IPS DF 19.7 (cell line): ENCODE measurements around the gene MAML3.

ENCODE experiments used
- DNase-seq: peaks from one replicate; pipeline ENCODE4 v3.0.0-alpha.2; 2013; ENCODE audit warnings: low read depth, low spot score

MAML3 gene

DNA sequence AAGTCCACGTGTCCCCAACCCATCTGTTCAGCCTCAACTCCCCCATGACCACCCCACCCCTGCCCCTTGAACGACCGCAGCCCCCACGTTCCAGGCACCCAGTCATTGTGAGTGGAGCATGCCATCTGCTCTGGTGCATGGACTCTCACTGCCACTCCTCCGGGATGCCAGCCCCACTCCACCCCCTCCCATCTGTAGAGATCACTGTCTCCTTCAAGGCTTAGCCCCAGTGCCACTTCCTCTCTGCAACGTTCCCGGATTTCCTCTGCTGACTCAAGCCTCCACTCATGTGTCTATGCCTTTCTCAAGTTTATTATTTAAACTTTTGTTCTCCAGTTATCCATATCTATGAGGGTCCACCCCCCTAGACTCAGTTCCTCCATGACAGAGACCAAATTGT lies 54.0 kb downstream of the MAML3 start:
- DNase-seq, result no peak

DNA sequence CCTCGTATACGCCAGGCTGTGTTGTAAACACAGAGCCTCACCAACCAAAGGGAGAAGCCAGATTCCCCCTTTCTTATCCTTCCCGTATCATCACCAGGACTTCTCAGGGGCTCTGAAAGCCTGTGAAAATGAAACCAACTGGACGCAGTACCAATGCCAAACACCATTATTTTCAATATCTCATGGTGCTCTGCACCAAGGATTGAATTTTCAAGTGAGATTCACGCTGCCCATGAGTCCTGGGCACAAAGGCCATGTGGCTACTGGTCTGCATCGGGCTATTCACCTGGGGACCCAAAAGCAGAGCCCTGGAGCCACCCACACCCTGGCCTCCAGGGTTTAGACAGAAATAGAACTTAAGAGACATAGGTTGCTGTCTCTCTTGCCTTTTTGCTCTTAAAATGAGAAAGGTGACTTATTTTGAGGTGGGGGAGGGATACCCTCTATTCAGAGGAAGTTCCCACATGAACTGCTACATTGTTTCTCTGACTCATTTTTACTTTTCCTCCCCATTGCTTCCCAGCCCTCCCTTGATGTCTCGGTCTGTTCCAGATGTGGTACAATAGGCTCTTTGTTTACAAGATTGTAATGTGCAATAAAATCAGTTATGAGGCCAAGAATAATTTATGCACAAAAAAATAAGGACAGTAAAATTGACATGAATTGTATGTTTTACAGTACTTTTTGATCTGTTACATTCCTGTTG lies 55.4 kb downstream of the MAML3 start:
- no peak for DNase-seq

DNA sequence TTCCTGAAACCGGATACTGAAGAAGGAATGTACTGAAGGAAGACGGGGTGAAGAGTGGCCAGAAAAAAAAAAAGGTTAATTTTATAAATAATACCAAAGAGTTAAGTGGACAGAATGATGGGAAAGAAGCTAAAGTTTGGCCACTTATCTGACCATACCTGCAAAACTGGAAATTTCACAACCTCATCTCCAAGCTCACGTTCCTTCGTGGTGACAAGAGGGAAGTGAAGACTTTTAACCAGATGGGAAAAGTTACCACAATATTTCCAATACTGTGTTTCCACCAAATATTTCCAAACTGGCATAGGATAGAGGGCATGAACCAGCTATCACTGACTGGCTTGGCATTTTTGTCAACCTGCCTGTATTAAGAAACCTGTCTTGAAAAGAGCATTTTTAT lies 56.4 kb downstream of the MAML3 start:
- DNase-seq, result no peak

DNA sequence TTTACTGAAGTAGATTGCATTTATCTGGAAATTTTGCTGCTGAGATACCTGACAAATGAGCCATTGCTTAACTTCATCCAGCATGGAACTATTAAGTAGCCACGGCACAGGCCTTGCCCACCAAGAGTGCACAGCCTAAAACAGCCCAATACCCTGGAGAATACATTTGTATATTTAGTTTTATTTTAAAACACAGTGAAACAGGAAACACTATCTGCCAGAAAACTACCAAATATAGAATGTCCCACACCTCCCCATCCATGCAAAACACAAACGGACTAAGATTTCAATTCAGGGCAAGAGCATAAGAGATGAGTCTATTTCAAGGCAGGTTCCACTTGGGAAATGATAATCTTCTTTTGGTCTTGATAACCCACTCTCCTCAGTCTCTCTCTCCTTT lies 57.1 kb downstream of the MAML3 start:
- no peak for DNase-seq

DNA sequence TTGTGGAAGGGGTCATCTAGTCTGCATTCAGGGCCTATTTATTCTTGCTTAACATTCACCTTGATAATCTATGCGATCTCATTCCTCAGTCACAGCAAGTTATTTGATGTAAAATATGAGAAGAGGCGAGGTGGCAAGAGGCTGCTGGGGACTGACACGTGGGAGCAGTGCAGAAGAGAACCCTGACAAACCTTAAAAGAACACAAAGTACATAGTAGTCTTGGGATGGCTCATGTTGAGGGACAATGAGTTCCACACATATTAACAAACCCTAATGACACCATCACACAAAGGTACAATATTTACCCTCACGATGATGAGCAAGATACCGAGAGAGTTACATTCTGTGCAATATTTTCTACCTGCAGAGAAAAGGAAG lies 57.5 kb downstream of the MAML3 start:
- no peak for DNase-seq

DNA sequence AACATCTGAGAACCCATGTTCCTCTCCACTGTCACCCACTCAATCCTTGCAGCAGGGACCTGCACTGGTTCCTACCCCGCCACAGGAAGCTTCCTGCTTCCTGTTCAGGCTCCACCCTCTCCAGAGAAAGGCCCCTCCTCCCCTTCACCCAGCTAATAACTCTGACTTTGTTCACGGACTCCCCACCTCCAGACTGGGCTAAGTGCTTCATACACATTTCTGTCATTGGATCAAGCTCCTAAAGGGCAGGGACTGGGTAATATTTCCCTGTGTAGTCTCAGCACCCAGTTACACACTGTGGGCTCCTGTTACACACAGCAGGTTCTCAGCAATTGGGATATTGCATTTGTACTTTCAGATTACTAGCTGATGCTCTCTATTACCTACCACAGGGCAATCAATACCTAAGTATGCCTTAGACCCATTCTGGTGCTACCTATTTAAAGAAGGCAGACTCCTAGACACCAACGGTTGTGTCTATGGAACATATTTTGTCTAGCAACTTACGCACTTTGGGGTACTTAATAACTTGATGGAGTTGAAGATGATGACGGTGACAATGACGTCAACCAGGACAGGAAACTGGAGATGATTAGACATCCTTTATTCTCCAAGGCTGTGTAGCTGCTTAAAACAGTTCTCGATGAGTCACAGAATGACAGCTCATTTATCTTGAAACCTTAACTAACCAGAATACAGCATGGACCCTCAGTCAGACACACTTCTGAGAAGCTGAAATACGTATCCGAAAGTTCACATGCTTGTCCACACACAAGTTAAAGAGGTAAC lies 58.1 kb downstream of the MAML3 start:
- no peak for DNase-seq

DNA sequence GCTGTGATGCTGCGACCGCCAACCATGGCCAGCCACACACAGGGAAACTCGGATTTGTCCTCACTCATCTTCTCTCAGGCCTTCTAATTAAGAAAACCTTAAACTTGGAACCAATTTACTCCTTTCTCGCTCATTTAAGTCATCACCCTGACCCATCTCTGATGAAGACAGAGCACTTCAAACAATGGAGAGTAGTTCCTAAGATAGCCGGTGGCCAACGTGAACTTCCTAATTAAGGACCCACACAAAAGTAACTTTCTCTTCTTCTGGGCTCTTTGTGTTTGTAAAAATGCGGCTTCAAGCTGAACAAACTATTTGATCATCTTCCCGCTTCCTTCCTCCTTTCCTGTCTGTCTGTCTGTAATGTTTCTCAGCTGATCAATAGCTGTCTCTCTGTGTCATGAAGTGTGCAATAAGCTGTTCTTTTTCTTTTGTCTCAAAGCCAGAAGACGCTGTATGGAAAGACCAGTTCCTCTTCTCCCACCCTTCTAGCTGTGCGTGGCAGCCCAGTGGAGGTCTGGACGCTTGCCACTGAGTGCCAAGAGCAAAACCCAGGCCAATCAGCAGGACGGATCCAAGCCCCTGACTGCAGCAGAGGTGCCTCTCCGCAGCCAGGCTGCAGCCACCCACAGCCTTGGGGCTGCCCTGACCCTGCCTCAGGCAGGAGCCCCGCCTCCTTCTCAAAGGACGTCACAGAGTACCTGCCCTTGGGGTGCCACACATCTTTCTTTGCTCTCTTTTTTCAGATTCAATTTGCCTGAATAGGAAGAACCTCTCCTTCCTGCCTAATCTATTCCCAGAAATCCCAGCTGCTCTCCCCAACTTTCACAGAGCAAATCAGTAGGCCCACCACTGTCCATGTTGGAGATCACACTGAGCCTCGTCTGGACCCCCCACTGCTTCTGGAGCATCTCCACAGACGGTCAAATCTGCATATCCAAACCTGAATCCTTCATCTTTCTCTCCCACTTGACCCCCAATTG lies 59.3 kb downstream of the MAML3 start:
- no peak for DNase-seq

DNA sequence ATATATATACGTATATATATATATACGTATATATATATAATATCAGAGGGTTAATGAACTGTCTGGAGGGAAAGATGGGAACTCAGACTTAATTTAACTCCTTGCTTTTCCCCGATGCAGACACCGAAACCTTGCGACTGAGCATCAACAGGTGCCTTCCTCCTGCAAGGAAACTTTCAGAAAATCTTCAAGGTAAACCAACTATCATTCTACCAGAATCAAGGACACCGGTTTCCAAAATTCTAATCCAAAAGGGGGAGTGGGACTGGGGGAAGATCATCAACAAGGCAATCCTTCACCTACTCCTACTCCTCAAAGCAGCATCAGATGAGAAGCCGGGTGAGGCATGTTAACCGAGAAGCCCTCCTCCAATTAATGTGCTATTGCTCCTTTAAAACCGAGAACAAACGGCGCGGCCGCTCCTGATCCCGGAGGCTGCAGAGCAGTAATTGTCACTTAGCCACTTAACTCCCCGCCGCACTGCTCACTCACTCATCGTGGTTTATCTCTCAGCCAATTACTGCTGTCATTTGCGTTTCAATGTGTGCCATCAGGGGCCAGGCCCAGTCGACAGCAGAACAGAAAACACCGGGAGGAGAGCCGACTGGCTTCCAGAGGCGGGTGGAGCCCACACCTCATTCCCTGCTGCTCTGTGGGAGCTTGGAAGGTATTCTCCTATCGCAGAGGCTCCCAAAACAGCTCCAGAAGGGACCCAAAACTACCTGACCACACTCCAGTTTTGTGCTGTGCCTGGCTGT lies 61.7 kb downstream of the MAML3 start:
- DNase-seq, result peak; percentile 71

DNA sequence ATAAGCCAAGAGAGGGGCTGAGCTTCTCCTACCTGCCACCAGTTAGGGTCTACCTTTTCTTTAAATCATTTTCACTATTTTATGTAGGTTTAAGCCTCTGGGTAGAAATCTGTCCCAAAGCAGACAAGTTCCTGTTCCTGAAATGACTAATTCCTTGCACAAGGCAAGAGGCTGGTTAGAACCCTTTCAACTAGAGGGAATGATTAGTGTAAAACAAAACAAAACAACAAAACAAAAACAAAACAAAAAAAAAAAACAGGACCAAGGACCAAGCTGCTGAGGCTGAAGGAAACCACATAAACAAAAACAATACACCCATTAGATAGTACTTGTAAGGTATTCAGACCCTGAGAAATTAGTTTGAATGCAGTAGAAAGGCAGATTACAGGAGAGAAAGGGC lies 62.7 kb downstream of the MAML3 start:
- DNase-seq, result no peak

DNA sequence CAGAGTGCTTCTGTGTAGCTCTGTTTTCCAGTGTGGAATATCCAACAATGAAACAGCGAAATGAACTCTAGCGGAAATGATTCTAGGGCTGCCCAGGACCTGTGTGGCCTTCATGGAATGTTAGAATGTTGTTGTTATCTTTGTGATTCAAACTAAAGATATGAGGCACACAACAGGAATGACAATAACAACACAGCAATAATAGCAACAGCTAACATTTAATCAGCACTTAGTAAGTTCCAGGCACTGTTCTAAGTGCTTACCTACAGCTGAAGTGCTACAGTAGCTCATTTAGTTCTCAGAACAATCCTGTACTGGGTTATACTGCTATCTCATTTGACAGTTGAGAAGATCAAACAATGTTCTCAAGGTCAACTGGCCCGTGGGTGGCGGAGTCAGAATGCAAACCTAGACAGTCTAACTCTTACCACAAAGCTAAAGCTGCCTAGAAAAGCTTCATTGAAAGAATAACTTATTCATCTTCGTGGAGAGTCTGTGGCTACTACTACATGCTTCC lies 63.7 kb downstream of the MAML3 start:
- no peak for DNase-seq

DNA sequence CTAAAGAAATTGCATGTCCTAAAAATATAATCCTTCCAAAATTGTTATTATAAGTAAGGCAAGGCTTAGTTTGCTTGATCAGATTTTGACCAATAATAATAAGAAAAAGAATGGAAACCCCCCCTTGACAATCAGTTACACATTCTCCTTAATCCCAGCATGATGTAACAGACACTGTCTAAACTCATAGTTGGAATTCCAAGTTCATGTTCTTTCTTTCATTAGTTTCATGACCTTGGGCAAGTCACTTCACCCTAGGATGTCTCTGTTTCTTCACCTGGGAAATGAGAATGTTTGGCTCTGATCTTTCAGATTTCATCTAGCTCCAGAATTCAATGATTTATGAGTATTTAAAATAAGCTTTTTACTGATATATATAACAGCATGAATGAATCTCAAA lies 64.8 kb downstream of the MAML3 start:
- DNase-seq, result no peak

DNA sequence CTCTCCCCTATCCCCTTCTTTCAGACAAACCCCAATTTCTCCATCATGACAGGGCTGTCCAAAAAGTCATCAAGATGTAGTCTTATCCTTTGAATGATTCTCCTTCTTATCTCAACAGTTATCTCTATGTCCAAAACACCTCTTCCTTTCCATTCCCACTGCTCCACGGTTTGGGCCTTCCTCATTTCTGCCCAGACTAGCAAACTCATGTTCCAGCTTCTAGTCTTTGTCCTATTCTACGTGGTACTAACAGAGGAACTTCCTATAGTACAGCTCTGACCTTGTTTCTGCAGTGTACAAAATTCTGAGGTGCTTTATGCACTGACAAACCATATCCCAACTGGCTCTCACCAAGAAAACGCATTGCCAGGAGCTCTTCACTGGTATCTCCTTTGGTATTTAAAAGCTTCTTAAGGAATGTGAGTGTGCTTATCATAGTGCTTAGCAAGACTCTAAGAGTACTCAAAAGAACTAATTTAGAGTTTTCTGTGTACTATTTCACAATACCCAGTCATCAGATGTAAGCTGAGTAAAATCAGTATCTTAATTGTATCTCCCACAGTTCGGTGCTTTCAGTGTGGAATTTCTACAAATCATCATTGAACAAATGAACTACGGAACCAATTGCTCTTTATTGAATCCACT lies 65.5 kb downstream of the MAML3 start:
- DNase-seq, result no peak

DNA sequence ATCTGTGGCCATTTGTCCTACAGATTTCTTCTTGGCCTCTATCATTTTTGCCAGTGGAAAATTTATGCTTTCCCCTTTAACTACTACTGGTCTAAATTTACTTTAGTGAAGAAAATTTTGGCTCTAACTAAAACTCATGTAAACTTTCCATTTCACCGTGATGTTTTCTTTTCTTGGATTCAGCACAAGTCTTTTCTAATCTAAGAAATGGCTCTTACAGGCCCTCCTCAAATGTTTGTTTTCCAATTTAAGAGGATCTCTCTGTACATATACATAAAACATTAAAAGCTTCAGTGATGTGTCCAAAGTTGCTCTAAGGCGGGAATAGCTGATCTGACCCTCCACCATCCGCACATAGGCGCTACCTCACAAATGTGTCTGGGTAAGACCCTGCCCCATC lies 68.1 kb downstream of the MAML3 start:
- DNase-seq, result no peak

DNA sequence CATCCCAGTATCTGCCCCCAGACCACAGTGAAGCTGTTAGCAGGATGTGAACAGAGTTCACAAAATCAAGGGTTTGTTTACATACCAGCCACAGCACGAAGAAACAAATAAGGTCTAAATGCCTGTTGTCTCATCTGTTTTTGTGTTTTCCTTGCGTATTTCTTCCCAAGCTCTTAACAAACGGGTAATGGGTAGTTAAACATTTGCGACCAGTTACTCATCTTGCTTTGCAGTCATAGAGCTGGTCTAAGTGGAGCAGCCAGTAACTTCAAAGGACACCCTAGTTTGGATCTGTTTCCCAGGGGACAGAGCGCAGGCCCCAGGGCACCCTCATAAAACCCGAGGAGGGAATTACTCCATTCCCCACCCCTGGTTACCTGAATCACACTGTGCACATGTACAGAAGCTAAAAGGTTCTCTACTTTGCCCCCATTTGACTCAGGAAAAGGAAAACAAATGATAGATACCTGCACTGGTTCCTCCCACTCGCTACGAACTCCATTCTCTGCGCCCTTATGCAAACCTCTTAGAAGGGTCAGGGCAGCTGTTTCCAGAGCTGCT lies 68.8 kb downstream of the MAML3 start:
- DNase-seq, result no peak

DNA sequence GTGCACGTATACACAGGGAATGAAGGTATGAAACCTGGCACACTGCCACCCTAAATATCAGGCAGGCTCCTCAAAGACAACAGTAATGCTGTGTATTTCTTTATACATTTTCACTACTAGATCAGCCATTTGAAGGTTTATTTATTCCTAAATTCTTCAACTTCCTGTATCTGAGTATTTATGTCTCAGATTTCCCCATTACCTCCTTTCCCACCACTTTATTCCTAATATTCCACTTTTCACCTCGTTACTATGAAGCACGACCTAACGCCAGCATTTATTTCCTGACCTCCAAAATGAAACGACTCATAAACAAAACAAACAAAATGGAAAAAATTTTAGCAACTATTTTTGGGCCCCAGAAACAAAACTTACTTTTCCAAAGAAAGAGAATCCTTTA lies 69.6 kb downstream of the MAML3 start:
- DNase-seq, result no peak

DNA sequence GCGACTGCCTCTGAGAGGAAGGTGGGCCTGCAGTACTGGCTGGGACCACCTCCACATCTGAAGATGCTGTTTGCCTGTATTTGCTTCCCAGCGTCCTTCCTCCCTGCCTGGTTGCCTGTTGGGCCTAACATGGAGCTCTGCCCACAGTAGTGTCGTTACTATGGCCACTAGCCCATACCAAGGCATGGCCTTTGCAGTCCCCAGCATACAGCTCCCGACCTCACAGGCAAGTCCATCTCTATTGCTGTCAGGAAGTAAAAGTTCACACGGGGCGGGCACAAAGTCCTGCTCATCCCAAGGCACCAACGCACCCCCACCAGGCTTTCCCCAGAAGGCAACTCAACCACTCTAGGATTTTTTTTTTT lies 71.6 kb downstream of the MAML3 start:
- no peak for DNase-seq

DNA sequence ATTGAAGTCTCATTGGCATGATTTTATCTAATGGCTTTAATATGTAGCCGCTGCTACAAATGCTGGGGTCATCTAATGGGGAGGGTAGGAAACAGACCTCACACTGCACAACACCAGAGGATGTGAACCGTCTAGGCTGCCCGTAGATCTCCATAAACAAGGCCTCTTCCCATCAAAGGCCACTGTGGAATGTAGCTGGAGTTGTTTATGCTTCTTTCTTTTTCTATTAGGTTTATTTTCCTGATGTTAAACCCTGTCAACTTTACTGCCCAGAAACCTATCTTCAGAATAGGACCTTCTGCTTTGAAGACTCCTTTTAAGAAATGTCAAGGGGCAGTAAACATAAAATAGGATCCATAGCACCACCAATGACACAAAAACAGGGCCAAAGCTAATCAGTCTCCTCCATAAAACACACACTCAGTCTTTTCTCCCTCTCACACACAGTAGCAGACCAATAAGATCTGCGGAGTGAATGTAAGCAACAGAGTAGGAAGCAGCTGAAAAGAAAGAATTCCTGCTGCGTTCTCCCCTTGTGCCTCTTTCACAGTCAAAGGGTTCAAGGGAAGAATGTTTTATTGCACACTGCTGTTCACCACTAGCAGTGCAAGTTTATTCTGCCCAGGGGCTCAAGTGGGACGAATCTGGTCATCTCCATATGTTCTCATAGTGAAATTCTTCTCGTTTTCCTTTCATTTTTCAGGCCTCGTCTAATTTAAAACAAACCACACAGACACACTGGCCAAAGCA lies 72.2 kb downstream of the MAML3 start:
- DNase-seq, result no peak

DNA sequence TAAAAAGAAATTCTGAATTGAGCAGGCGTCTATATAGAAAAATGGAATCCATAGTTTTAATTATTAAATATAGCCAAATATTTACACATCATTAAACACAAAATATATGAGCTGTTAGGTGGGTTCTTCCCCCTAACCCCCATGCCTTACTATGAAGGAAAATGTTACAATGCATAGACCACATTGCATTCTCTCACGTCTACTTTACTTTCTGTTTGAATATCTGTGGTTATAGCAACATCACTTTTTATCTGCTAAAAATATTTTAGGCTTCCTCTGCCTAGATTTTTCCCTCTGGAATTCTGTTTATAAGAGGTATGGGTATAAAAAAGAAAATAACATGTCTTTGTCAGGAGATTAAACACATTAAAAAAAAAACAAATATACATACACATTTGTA lies 73.1 kb downstream of the MAML3 start:
- DNase-seq, result no peak

DNA sequence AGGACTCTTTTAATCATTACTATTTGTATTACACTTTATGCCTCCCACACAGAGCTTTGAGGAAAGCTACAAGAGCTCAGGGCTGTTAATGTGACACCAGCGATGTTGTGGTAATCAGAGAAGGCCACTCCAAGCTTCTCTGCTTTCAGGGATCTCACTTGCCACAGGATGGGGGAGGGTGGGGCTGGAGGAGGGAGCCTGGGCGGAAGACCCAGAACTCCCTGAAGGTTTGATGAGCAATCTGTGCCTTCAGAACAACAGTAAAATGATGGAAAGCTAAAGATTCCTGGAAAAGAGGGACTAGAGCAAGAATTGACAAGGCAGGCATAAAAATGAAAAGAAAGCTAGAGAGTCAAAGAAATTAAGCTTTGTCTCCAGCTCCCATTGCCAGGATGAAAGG lies 75.6 kb downstream of the MAML3 start:
- DNase-seq, result peak; percentile 57

DNA sequence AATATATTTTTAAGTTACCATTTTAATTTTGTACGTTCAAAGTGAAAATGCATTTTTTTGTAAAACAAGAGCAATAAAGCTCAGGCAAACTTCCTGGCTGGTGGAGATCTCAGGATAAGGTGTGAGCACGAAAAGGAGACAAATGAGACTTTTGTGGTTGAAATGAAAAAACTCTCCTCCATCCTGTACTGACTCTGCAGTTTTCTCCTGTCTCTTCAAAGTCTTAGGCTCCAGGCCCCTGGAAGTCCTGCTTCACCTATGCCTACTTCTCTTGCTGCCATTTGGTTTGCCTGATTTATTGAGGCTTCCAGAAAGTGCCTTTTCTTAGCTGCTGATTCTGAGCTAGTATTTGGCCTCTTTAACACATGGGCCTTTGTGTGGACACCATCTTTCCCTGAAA lies 77.7 kb downstream of the MAML3 start:
- DNase-seq, result no peak
